PC-3 (cell line): ENCODE data around the gene SLC35F3.

Experiments used
- CTCF ChIP-seq: fragments of 300-600 bp; sonication (generic); conservative IDR thresholded peaks from 2 replicates; pipeline ENCODE4 v1.5.1; 2017; ENCODE audit warnings: antibody characterized with exemption, low read depth, mild to moderate bottlenecking, low read length
- EZH2 ChIP-seq: fragments of 300-600 bp; sonication (generic); IDR thresholded peaks from one replicate; pipeline ENCODE4 v1.6.1; 2017; ENCODE audit warnings: antibody characterized with exemption, mild to moderate bottlenecking, low read length; ENCODE audit not compliant: unreplicated experiment
- EZH2phosphoT487 ChIP-seq: fragments of 300-600 bp; sonication (generic); IDR thresholded peaks from 2 replicates; pipeline ENCODE4 v1.6.1; 2018; ENCODE audit warnings: mild to moderate bottlenecking, antibody characterized with exemption, low read length, borderline replicate concordance

- TF ChIP-seq CTCF (no peak), EZH2 (no peak), EZH2phosphoT487 (no peak)
These were observed 168.3 kb downstream of the SLC35F3 start for GRCh38 chr1:234072793-234073192.
